K562 (cell line): Measurements from ENCODE around the gene SOCS3.

ENCODE experiments used
- ATF6 ChIP-seq: sonication (generic); formaldehyde crosslinking; IDR thresholded peaks from 2 replicates; pipeline ENCODE4 v1.4.0; 2020; ENCODE audit warnings: mild to moderate bottlenecking, missing genetic modification reagents
- CTCF ChIP-seq, 3 experiments: IDR thresholded peaks in 2 of 3; conservative IDR thresholded peaks in 1 of 3; 2 replicates each; pipeline ENCODE4 v1.5.1; 2011 to 2012; ENCODE audit warnings: low read length in 3 of 3, mild to moderate bottlenecking in 3 of 3, control low read depth in 2 of 3, improper control_type of control experiment in 1 of 3, inconsistent platforms in 1 of 3, low read depth in 1 of 3, mixed read lengths in 1 of 3, moderate library complexity in 1 of 3; ENCODE audit not compliant: insufficient read depth in 2 of 3
- E2F1 ChIP-seq: sonication (generic); formaldehyde crosslinking; IDR thresholded peaks from 2 replicates; pipeline ENCODE4 v1.8.1; 2023; ENCODE audit warnings: mild to moderate bottlenecking, missing genetic modification reagents, moderate library complexity
- HIVEP1 ChIP-seq: fragments of 250-450 bp; sonication (Bioruptor Pico); IDR thresholded peaks from 2 replicates; pipeline ENCODE4 v1.4.0; 2020; ENCODE audit warnings: mild to moderate bottlenecking
- NFIC ChIP-seq: fragments of 450-650 bp; IDR thresholded peaks from 2 replicates; pipeline ENCODE4 v1.6.1; 2017; ENCODE audit warnings: mild to moderate bottlenecking, inconsistent platforms
- ZHX1 ChIP-seq: fragments of 150-350 bp; conservative IDR thresholded peaks from 2 replicates; pipeline ENCODE4 v1.6.1; 2014; ENCODE audit warnings: low read length

- no peak for TF ChIP-seq ZHX1
- TF ChIP-seq NFIC: no peak
- no peak for TF ChIP-seq ATF6 (CRISPR knock-in tag)
- TF ChIP-seq CTCF (IDR thresholded peaks at IDR 0.05 in 2 of 3, conservative IDR thresholded peaks at IDR 0.05 in 1 of 3; ENCODE audit: insufficient read depth in 2 of 3, low read depth in 1 of 3, low read length in 3 of 3): no peak
- no peak for TF ChIP-seq HIVEP1 (CRISPR knock-in tag)
- no peak for TF ChIP-seq E2F1 (CRISPR knock-in tag)
Observed at GRCh38 chr17:78393575-78393974, 33.7 kb upstream of the SOCS3 start.
